ENCODE measurements around the gene AKNAD1.

- TF ChIP-seq EP300 (IDR thresholded peaks at IDR 0.05) (no peak), CTCF (IDR thresholded peaks at IDR 0.05) (no peak), POLR2AphosphoS5 (IDR thresholded peaks at IDR 0.05) (no peak)
Observed at GRCh38 chr1:108785264-108785663, 71.6 kb downstream of the AKNAD1 start.

Data from stomach (tissue), 4 donors.